ENCODE data around the gene PSMC5.

GRCh38 chr17:63800783-63801182, 26.4 kb upstream of the PSMC5 start:
- TF ChIP-seq CBFB (CRISPR knock-in tag; IDR thresholded peaks at IDR 0.05; ENCODE audit: low read depth) = no peak
- TF ChIP-seq JUN (CRISPR knock-in tag; IDR thresholded peaks at IDR 0.05) = no peak
- no peak for TF ChIP-seq IRF1 (CRISPR knock-in tag; IDR thresholded peaks at IDR 0.05)
- TF ChIP-seq USF2 (CRISPR knock-in tag; IDR thresholded peaks at IDR 0.05) = no peak

All from WTC11 (cell line).